ENCODE results near the gene TEX19.

DNA sequence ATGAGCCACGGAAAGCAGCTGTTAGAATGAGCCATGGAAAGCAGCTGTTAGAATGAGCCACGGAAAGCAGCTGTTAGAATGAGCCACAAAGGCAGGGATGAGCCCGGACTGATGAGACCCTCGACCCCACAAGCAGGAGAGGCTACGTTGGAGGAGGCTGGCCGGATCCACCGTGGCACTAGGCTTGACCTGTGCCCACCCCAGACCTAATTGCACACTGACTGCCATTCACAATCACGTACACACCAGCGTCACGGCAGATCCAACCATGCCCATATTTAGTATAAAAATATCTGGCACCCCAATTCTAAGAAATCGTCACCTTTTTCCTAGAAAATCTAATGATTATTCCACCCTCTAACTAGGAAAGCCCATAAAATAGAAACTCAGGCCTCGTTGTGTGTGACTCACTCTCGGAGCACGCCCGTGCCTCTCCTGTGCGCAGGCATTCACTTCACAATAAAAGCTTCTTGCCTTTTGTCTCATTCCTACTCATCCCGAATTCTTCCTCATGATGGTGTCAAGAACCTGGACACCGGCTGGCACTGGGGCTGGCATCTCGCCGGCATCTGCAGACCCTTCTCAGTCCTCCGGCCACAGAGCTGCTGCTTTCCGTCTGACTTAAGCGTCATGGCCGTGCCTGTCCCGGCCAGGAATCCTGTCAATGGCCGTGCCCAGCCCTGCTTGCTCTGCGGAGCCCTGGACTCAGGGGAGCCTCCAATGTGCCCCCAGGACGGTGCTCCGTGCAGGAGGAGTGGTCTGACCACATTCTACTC lies 20.0 kb upstream of the TEX19 start:
- TF ChIP-seq, protein P1, sequence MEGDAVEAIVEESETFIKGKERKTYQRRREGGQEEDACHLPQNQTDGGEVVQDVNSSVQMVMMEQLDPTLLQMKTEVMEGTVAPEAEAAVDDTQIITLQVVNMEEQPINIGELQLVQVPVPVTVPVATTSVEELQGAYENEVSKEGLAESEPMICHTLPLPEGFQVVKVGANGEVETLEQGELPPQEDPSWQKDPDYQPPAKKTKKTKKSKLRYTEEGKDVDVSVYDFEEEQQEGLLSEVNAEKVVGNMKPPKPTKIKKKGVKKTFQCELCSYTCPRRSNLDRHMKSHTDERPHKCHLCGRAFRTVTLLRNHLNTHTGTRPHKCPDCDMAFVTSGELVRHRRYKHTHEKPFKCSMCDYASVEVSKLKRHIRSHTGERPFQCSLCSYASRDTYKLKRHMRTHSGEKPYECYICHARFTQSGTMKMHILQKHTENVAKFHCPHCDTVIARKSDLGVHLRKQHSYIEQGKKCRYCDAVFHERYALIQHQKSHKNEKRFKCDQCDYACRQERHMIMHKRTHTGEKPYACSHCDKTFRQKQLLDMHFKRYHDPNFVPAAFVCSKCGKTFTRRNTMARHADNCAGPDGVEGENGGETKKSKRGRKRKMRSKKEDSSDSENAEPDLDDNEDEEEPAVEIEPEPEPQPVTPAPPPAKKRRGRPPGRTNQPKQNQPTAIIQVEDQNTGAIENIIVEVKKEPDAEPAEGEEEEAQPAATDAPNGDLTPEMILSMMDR (conservative IDR thresholded peaks at IDR 0.05; ENCODE audit: low read depth in 2 of 2): no peak
- TF ChIP-seq JUNB (IDR thresholded peaks at IDR 0.05; ENCODE audit: unreplicated experiment) (no peak), POLR2AphosphoS5 (IDR thresholded peaks at IDR 0.05; ENCODE audit: low read depth) (no peak)

Measured in GM23338 (cell line).